Measurements from ENCODE around the gene ASS1. TPM values are rescaled to one million over a fixed set of nuclear protein-coding genes. Genes with fewer than 3 reads are reported as not detected.

Gene ASS1
- total RNA-seq, 1 donor from 2014 or later = 1.6 TPM

DNA sequence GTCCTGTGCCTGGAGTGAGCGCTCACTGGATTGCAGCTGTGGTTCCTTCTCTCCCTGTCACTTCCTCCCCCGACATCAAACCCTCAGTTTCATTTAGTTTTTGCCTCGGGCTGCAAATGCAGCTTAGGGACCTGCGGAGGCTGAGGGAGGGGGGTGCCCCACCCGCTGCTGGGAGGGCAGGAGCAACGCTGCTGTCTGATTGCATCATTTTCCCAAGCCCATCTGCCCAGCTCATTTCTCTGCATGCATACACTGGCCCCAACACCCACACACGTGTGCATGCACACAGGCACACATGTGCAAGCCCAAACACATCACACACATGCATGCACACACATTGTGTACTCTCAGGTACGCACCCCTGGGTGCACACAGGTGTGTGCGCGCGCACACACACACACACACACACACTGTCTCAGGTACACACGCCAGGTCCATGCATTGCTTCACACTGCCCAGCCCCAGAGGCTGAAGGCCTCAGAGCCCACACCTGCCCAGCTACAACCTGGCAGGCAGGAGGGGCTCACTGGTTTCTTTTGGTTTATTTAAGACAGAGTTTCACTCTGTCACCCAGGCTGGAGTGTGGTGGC is 3.4 kb downstream of the ASS1 start:
- Mint-ChIP-seq H3K9me3 (no peaks in the 10 kb centered on the region), H3K27ac (no peak overlapping the region), H3K27me3 (peaks cover 34% of the 10 kb centered on the region), H3K36me3 (ENCODE audit: low read depth) (no peaks in the 10 kb centered on the region), H3K4me1 (no peaks in the 10 kb centered on the region), H3K4me3 (no peak overlapping the region)
- intact Hi-C loops (cut with micrococcal nuclease) = no loop called here
- ChIA-PET CTCF (no interaction called here), POLR2A (no interaction called here)
- TF ChIP-seq, protein P1, sequence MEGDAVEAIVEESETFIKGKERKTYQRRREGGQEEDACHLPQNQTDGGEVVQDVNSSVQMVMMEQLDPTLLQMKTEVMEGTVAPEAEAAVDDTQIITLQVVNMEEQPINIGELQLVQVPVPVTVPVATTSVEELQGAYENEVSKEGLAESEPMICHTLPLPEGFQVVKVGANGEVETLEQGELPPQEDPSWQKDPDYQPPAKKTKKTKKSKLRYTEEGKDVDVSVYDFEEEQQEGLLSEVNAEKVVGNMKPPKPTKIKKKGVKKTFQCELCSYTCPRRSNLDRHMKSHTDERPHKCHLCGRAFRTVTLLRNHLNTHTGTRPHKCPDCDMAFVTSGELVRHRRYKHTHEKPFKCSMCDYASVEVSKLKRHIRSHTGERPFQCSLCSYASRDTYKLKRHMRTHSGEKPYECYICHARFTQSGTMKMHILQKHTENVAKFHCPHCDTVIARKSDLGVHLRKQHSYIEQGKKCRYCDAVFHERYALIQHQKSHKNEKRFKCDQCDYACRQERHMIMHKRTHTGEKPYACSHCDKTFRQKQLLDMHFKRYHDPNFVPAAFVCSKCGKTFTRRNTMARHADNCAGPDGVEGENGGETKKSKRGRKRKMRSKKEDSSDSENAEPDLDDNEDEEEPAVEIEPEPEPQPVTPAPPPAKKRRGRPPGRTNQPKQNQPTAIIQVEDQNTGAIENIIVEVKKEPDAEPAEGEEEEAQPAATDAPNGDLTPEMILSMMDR (IDR thresholded peaks at IDR 0.05) = no peak
- ATAC-seq (ENCODE audit: low read depth) = no peak
- DNase-seq = no peak

DNA sequence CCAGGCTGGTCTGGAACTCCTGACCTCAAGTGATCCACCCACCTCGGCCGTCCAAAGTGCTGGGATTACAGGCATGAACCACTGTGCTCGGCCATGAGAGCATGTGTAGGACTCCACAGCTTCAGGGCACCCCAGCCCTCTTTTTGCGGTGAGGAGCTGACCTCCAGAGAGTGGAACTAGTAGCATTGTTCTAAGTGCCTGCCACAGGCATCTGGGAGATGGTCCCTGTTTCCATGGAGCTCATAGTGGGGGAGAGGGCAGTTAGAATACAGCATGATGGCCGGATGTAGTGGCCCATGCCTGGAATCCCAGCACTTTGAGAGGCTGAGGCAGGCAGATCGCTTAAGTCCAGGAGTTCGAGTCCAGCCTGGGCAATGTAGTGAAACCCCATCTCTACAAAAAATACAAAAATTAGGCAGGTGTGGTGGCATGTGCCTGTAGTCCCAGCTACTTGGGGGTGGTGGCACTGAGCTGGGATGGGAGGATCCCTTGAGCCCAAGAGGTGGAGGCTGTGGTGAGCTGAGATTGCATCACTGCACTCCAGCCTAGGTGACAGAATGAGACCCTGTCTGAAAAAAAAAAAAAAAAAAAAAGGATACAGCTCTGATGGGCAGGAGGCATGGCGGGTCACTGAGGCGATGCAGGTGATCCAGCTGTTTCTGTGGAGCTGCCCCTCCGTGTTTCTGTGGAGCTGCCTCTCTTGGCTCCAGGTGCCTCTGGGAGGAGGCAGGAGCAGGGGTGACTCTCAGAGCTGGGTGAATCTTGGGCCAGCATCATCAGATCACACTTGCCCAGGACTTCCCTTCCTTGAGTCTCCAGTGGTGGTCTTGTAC is 4.2 kb downstream of the ASS1 start:
- no peak for ATAC-seq (ENCODE audit: low read depth)
- Mint-ChIP-seq H3K27ac (no peak overlapping the region), H3K4me3 (no peak overlapping the region), H3K4me1 (no peaks in the 10 kb centered on the region), H3K27me3 (peaks cover 30% of the 10 kb centered on the region), H3K36me3 (ENCODE audit: low read depth) (no peaks in the 10 kb centered on the region), H3K9me3 (no peaks in the 10 kb centered on the region)
- ChIA-PET POLR2A (no interaction called here), CTCF (no interaction called here)
- TF ChIP-seq, protein P1 (IDR thresholded peaks at IDR 0.05) = no peak
- DNase-seq = no peak
- intact Hi-C loops (cut with micrococcal nuclease) = no loop called here

- intact Hi-C loops (cut with micrococcal nuclease) = no loop called here
- no peak overlapping the region for H3K27ac Mint-ChIP-seq
- H3K36me3 Mint-ChIP-seq (ENCODE audit: low read depth) = no peaks in the 10 kb centered on the region
- H3K4me3 Mint-ChIP-seq = no peak overlapping the region
- ChIA-PET CTCF (no interaction called here), POLR2A (no interaction called here)
- H3K4me1 Mint-ChIP-seq = no peaks in the 10 kb centered on the region
- TF ChIP-seq, protein P1 (IDR thresholded peaks at IDR 0.05) = no peak
- H3K27me3 Mint-ChIP-seq = peaks cover 30% of the 10 kb centered on the region
- ATAC-seq (ENCODE audit: low read depth) = no peak
- DNase-seq = no peak
- no peaks in the 10 kb centered on the region for H3K9me3 Mint-ChIP-seq
Measured at GRCh38 chr9:130450344-130451003, 5.7 kb downstream of the ASS1 start.

DNA sequence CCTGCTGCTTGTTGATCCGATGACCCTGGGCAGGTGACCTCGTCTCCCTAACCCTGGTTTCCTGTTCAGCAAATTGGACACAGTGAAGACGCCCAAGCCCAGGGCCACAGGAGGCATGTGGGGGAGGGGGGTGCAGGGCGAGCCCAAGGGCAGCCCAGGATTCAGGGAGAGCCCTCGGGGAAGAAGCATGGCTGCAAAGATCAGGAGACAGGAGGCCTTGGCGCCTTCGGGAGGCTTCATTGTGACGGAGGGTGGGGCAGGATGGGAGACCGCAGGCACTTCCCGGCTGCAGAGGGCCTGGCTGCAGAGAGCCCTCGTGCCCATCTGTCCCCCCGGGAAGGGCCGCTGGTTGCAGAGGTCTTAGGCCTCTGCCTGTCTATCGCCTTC is 6.2 kb downstream of the ASS1 start:
- Mint-ChIP-seq H3K27me3 (peaks cover 25% of the 10 kb centered on the region), H3K27ac (no peak overlapping the region), H3K4me3 (no peak overlapping the region), H3K36me3 (ENCODE audit: low read depth) (no peaks in the 10 kb centered on the region), H3K9me3 (no peaks in the 10 kb centered on the region), H3K4me1 (no peaks in the 10 kb centered on the region)
- TF ChIP-seq, protein P1 (IDR thresholded peaks at IDR 0.05) = no peak
- ChIA-PET CTCF (no interaction called here), POLR2A (no interaction called here)
- DNase-seq (no peak), ATAC-seq (ENCODE audit: low read depth) (no peak)
- intact Hi-C loops (cut with micrococcal nuclease) = no loop called here
